HCT116 (cell line): ENCODE results near the gene ANO3.

Experiments used
- SP1 ChIP-seq: IDR thresholded peaks from 2 replicates; pipeline ENCODE4 v1.6.1; 2012; ENCODE audit warnings: low read depth
- TF ChIP-seq, protein P1 (sequence below), 3 experiments: fragments of 200-600 bp in 1 of 3; sonication (generic) in 1 of 3; IDR thresholded peaks in 2 of 3; conservative IDR thresholded peaks in 1 of 3; 2 replicates each; pipeline ENCODE4 v1.5.1; 2012 to 2017; ENCODE audit warnings: low read depth in 2 of 3, low read length in 2 of 3, antibody characterized with exemption in 1 of 3, borderline replicate concordance in 1 of 3, control low read depth in 1 of 3, mild to moderate bottlenecking in 1 of 3, mixed read lengths in 1 of 3, mixed run types in 1 of 3, moderate library complexity in 1 of 3; ENCODE audit not compliant: insufficient read depth in 1 of 3

DNA sequence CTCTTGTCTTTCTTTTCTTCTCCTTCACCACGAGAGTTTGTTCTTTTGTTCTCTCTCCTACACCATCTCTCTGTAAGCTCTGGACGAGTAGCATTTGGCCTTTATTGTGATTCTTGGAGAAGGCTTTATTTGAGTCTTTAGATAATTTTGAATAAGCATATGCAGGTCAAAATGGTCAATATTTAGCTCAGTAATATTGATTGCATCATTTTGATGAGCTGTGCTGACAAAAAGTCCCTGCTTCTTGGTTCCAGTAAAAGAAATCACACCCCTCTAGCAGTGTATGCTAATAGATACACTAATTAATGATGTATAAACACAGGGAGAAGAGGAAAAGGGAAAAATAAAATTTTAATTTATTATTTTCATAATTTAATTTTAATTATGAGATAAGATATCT lies 266.0 kb downstream of the ANO3 start:
- TF ChIP-seq, protein P1, sequence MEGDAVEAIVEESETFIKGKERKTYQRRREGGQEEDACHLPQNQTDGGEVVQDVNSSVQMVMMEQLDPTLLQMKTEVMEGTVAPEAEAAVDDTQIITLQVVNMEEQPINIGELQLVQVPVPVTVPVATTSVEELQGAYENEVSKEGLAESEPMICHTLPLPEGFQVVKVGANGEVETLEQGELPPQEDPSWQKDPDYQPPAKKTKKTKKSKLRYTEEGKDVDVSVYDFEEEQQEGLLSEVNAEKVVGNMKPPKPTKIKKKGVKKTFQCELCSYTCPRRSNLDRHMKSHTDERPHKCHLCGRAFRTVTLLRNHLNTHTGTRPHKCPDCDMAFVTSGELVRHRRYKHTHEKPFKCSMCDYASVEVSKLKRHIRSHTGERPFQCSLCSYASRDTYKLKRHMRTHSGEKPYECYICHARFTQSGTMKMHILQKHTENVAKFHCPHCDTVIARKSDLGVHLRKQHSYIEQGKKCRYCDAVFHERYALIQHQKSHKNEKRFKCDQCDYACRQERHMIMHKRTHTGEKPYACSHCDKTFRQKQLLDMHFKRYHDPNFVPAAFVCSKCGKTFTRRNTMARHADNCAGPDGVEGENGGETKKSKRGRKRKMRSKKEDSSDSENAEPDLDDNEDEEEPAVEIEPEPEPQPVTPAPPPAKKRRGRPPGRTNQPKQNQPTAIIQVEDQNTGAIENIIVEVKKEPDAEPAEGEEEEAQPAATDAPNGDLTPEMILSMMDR (IDR thresholded peaks at IDR 0.05 in 2 of 3, conservative IDR thresholded peaks at IDR 0.05 in 1 of 3; ENCODE audit: borderline replicate concordance in 1 of 3, insufficient read depth in 1 of 3, low read depth in 2 of 3, low read length in 2 of 3): no peak
- TF ChIP-seq SP1: no peak
